Stimulated activated memory B cell treated with anti-CD40 and anti-IgM and Interleukin-4, amounts not matched to agents 10 μg/mL and 1 μg/mL and 100 μg/mL, for 72 hours (primary cell): ENCODE measurements around the gene PDE4D.
"Not testable (repeated sequence)": the region's sequence is repeated elsewhere in the genome, so short reads cannot be mapped to it uniquely, and the experiment has no call there.

Experiments
- ATAC-seq: fragments of 150-1000 bp; cut with Tn5 transposase; 2 replicates; pipeline ENCODE4 v1.10.0; 2021
- H3K27ac Mint-ChIP-seq: one replicate; pipeline ENCODE4 v1.8.0; 2022; ENCODE audit warnings: mild to moderate bottlenecking, mixed read lengths
- H3K27me3 Mint-ChIP-seq: one replicate; pipeline ENCODE4 v1.8.0; 2022; ENCODE audit warnings: mixed read lengths
- H3K36me3 Mint-ChIP-seq: one replicate; pipeline ENCODE4 v1.8.0; 2022; ENCODE audit warnings: mixed read lengths
- H3K4me1 Mint-ChIP-seq: one replicate; pipeline ENCODE4 v1.8.0; 2022; ENCODE audit warnings: mixed read lengths
- H3K4me3 Mint-ChIP-seq: one replicate; pipeline ENCODE4 v1.8.0; 2022; ENCODE audit warnings: mild to moderate bottlenecking, moderate library complexity, mixed read lengths
- H3K9me3 Mint-ChIP-seq: one replicate; pipeline ENCODE4 v1.8.0; 2022; ENCODE audit warnings: mixed read lengths

The PDE4D gene

GRCh38 chr5:59485629-59486439 lies 407.7 kb downstream of the PDE4D start:
- Mint-ChIP-seq H3K4me1 (no peaks in the 10 kb centered on the region), H3K27ac (no peak overlapping the region), H3K36me3 (no peaks in the 10 kb centered on the region), H3K4me3 (no peak overlapping the region), H3K27me3 (no peaks in the 10 kb centered on the region), H3K9me3 (no peaks in the 10 kb centered on the region)
- ATAC-seq, result no peak

GRCh38 chr5:59485107-59485506 lies 408.4 kb downstream of the PDE4D start:
- Mint-ChIP-seq H3K4me3 (no peak overlapping the region), H3K27me3 (no peaks in the 10 kb centered on the region), H3K27ac (no peak overlapping the region), H3K4me1 (no peaks in the 10 kb centered on the region), H3K36me3 (no peaks in the 10 kb centered on the region), H3K9me3 (no peaks in the 10 kb centered on the region)
- ATAC-seq, result no peak

GRCh38 chr5:59484618-59485017 lies 408.9 kb downstream of the PDE4D start:
- Mint-ChIP-seq H3K4me3 (no peak overlapping the region), H3K9me3 (no peaks in the 10 kb centered on the region), H3K27ac (no peak overlapping the region), H3K27me3 (no peaks in the 10 kb centered on the region), H3K36me3 (no peaks in the 10 kb centered on the region), H3K4me1 (no peaks in the 10 kb centered on the region)
- ATAC-seq, result no peak

GRCh38 chr5:59483971-59484472 lies 409.5 kb downstream of the PDE4D start:
- H3K4me1 Mint-ChIP-seq, result no peaks in the 10 kb centered on the region
- no peak overlapping the region for H3K4me3 Mint-ChIP-seq
- peak; percentile 50 for ATAC-seq
- H3K27me3 Mint-ChIP-seq, result no peaks in the 10 kb centered on the region
- H3K27ac Mint-ChIP-seq, result no peak overlapping the region
- H3K36me3 Mint-ChIP-seq, result no peaks in the 10 kb centered on the region
- H3K9me3 Mint-ChIP-seq, result no peaks in the 10 kb centered on the region

- Mint-ChIP-seq H3K9me3 (no peaks in the 10 kb centered on the region), H3K4me3 (no peak overlapping the region)
Measured at GRCh38 chr5:59479086-59479485, 414.4 kb downstream of the PDE4D start.

GRCh38 chr5:59474324-59474723 lies 419.2 kb downstream of the PDE4D start:
- no peaks in the 10 kb centered on the region for H3K4me1 Mint-ChIP-seq
- no peaks in the 10 kb centered on the region for H3K36me3 Mint-ChIP-seq
- ATAC-seq, result no peak
- H3K4me3 Mint-ChIP-seq, result no peak overlapping the region
- H3K9me3 Mint-ChIP-seq, result no peaks in the 10 kb centered on the region
- H3K27ac Mint-ChIP-seq, result no peak overlapping the region
- H3K27me3 Mint-ChIP-seq, result no peaks in the 10 kb centered on the region

More at GRCh38 chr5:59479086-59479485, 414.4 kb downstream of the PDE4D start:
- Mint-ChIP-seq H3K27me3 (no peaks in the 10 kb centered on the region), H3K36me3 (no peaks in the 10 kb centered on the region), H3K27ac (no peak overlapping the region), H3K4me1 (no peaks in the 10 kb centered on the region)
- no peak for ATAC-seq

GRCh38 chr5:59473611-59474010 lies 419.9 kb downstream of the PDE4D start:
- H3K4me3 Mint-ChIP-seq, result no peak overlapping the region
- H3K36me3 Mint-ChIP-seq, result no peaks in the 10 kb centered on the region
- no peaks in the 10 kb centered on the region for H3K4me1 Mint-ChIP-seq
- no peak for ATAC-seq
- no peaks in the 10 kb centered on the region for H3K27me3 Mint-ChIP-seq
- no peaks in the 10 kb centered on the region for H3K9me3 Mint-ChIP-seq
- no peak overlapping the region for H3K27ac Mint-ChIP-seq

GRCh38 chr5:59471463-59471862 lies 422.1 kb downstream of the PDE4D start:
- no peak for ATAC-seq
- Mint-ChIP-seq H3K27ac (no peak overlapping the region), H3K4me3 (no peak overlapping the region), H3K9me3 (no peaks in the 10 kb centered on the region), H3K36me3 (no peaks in the 10 kb centered on the region), H3K27me3 (no peaks in the 10 kb centered on the region), H3K4me1 (no peaks in the 10 kb centered on the region)

GRCh38 chr5:59467969-59468368 lies 425.6 kb downstream of the PDE4D start:
- H3K9me3 Mint-ChIP-seq, result no peaks in the 10 kb centered on the region
- H3K4me1 Mint-ChIP-seq, result no peaks in the 10 kb centered on the region
- H3K36me3 Mint-ChIP-seq, result no peaks in the 10 kb centered on the region
- no peak overlapping the region for H3K4me3 Mint-ChIP-seq
- H3K27ac Mint-ChIP-seq, result no peak overlapping the region
- no peak for ATAC-seq
- no peaks in the 10 kb centered on the region for H3K27me3 Mint-ChIP-seq

GRCh38 chr5:59466271-59466670 lies 427.3 kb downstream of the PDE4D start:
- H3K9me3 Mint-ChIP-seq, result no peaks in the 10 kb centered on the region
- no peak overlapping the region for H3K4me3 Mint-ChIP-seq
- H3K27me3 Mint-ChIP-seq, result no peaks in the 10 kb centered on the region
- H3K4me1 Mint-ChIP-seq, result no peaks in the 10 kb centered on the region
- ATAC-seq, result no peak
- no peak overlapping the region for H3K27ac Mint-ChIP-seq
- H3K36me3 Mint-ChIP-seq, result no peaks in the 10 kb centered on the region

- H3K36me3 Mint-ChIP-seq, result no peaks in the 10 kb centered on the region
- no peak overlapping the region for H3K4me3 Mint-ChIP-seq
- ATAC-seq, result no peak
- no peaks in the 10 kb centered on the region for H3K4me1 Mint-ChIP-seq
- H3K27me3 Mint-ChIP-seq, result no peaks in the 10 kb centered on the region
- H3K9me3 Mint-ChIP-seq, result no peaks in the 10 kb centered on the region
- H3K27ac Mint-ChIP-seq, result no peak overlapping the region
Measured at GRCh38 chr5:59464969-59465368, 428.6 kb downstream of the PDE4D start.

- not testable (repeated sequence) for H3K9me3 Mint-ChIP-seq, H3K27me3 Mint-ChIP-seq, H3K4me1 Mint-ChIP-seq, ATAC-seq, H3K4me3 Mint-ChIP-seq, H3K27ac Mint-ChIP-seq, H3K36me3 Mint-ChIP-seq
Measured at GRCh38 chr5:59463618-59464166, 429.8 kb downstream of the PDE4D start.

- Mint-ChIP-seq H3K27me3 (no peaks in the 10 kb centered on the region), H3K4me1 (no peaks in the 10 kb centered on the region), H3K4me3 (no peak overlapping the region), H3K27ac (no peak overlapping the region), H3K36me3 (no peaks in the 10 kb centered on the region), H3K9me3 (no peaks in the 10 kb centered on the region)
- ATAC-seq, result no peak
Measured at GRCh38 chr5:59462956-59463355, 430.6 kb downstream of the PDE4D start.

GRCh38 chr5:59460368-59461153 lies 433.0 kb downstream of the PDE4D start:
- Mint-ChIP-seq H3K4me1 (no peaks in the 10 kb centered on the region), H3K9me3 (peaks cover 5% of the 10 kb centered on the region), H3K27me3 (no peaks in the 10 kb centered on the region), H3K36me3 (peaks cover 12% of the 10 kb centered on the region), H3K27ac (no peak overlapping the region), H3K4me3 (no peak overlapping the region)
- ATAC-seq, result no peak

- Mint-ChIP-seq H3K36me3 (peaks cover 12% of the 10 kb centered on the region), H3K9me3 (peaks cover 5% of the 10 kb centered on the region), H3K4me3 (no peak overlapping the region), H3K4me1 (no peaks in the 10 kb centered on the region), H3K27me3 (no peaks in the 10 kb centered on the region), H3K27ac (no peak overlapping the region)
- ATAC-seq, result no peak
Measured at GRCh38 chr5:59458966-59459729, 434.4 kb downstream of the PDE4D start.
